HFF-Myc (cell line): Measurements from ENCODE around the gene CD8A.

ENCODE experiments used
- DNase-seq: peaks from one replicate; pipeline ENCODE4 v3.0.0-alpha.2; 2011; ENCODE audit warnings: low read depth; ENCODE audit errors: extremely low read depth
- H3K4me3 ChIP-seq: replicated peaks from 2 replicates; pipeline ENCODE4 v1.5.1; 2011; ENCODE audit warnings: low read depth, mild to moderate bottlenecking, control low read depth, low read length
- CTCF ChIP-seq: IDR thresholded peaks from 2 replicates; pipeline ENCODE4 v1.5.1; 2012; ENCODE audit warnings: mild to moderate bottlenecking, low read depth, low read length, control low read depth; ENCODE audit errors: missing control alignments

Gene CD8A

GRCh38 chr2:86818957-86819356 lies 28.2 kb upstream of the CD8A start:
- DNase-seq: no peak
- no peak for TF ChIP-seq CTCF
- no peak overlapping the region for H3K4me3 ChIP-seq

- no peak overlapping the region for H3K4me3 ChIP-seq
- DNase-seq: no peak
- TF ChIP-seq CTCF: no peak
Observed at GRCh38 chr2:86818114-86818801, 27.5 kb upstream of the CD8A start.

GRCh38 chr2:86815611-86816010 lies 24.9 kb upstream of the CD8A start:
- no peak for DNase-seq
- no peak for TF ChIP-seq CTCF
- no peak overlapping the region for H3K4me3 ChIP-seq

GRCh38 chr2:86809481-86810121 lies 18.9 kb upstream of the CD8A start:
- TF ChIP-seq CTCF: no peak

GRCh38 chr2:86808315-86809161 lies 17.8 kb upstream of the CD8A start:
- peak; percentile 75 for TF ChIP-seq CTCF
- peak; percentile 38 for DNase-seq
- H3K4me3 ChIP-seq: peak overlapping the region; percentile 41

More at GRCh38 chr2:86809481-86810121, 18.9 kb upstream of the CD8A start:
- no peak overlapping the region for H3K4me3 ChIP-seq
- DNase-seq: no peak

- H3K4me3 ChIP-seq: peak overlapping the region; percentile 41
- TF ChIP-seq CTCF: no peak
- peak; percentile 3 for DNase-seq
Observed at GRCh38 chr2:86807468-86808275, 17.0 kb upstream of the CD8A start.
